ENCODE measurements around the gene ACTL8.
"Not testable (repeated sequence)": the region's sequence is repeated elsewhere in the genome, so short reads cannot be mapped to it uniquely, and the experiment has no call there.

Gene ACTL8

GRCh38 chr1:17735793-17736192, 19.3 kb upstream of the ACTL8 start:
- no peak for DNase-seq (ENCODE audit: low spot score)

DNA sequence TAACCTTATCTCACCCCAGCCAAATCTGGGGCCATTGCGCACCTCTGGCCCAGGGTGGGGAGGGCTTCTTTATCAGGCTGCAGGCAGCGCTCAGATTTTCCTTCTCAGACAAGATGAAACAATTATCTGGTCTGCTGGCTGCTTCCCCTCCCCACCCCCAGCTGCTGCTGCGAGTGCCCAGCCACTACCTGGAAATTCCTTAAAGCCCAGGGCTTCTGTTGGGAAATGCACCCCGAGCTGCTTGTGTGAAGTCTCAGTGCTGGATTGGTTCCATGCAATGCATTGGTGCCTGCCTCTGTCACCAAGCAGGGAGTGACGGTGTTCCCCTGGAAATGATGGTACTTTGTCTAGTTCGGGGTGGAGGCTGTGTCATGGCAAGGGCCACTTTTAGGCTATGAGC, 18.5 kb upstream of the ACTL8 start:
- no peak for DNase-seq (ENCODE audit: low spot score)

DNA sequence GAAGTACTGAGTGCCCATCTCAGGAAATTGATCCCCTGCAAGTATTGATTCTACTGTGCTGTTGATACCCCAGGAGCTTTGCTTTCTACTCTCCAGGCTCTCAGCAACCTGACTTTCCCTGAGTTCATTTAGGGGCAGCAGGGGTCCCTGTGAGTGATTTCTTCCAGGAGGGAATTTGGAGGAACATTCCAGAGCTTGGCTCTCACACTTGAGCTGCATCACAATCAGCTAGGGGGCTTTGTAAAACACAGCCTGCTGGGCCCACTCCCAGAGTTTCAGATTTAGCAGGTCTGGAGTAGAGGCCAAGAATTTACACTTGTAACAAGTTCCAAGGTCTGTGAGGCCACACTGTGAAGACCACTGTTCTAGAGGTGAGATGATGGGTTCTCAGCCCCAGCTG, 16.1 kb upstream of the ACTL8 start:
- DNase-seq (ENCODE audit: low spot score) = no peak

DNA sequence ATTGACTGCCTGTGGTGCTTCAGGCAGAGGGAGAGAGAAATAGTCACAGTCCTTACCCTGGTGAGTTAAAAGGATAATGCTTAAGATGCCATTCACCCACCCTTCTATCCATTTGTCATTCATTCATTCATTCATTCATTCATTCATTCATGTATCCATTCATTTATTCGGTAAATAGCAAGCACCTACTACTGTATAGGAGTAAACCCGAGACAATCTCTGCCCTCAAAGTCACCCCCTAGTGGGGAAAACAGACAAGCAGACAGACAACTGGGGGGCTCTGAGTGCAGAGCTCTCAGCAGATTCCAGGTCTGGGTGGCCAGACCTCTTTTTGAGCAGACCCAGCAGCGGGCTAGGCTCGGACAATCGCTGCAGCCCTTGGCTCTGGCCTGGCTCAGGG, 14.1 kb upstream of the ACTL8 start:
- no peak for DNase-seq (ENCODE audit: low spot score)

GRCh38 chr1:17742583-17742982, 12.6 kb upstream of the ACTL8 start:
- DNase-seq (ENCODE audit: low spot score) = peak; percentile 62

DNA sequence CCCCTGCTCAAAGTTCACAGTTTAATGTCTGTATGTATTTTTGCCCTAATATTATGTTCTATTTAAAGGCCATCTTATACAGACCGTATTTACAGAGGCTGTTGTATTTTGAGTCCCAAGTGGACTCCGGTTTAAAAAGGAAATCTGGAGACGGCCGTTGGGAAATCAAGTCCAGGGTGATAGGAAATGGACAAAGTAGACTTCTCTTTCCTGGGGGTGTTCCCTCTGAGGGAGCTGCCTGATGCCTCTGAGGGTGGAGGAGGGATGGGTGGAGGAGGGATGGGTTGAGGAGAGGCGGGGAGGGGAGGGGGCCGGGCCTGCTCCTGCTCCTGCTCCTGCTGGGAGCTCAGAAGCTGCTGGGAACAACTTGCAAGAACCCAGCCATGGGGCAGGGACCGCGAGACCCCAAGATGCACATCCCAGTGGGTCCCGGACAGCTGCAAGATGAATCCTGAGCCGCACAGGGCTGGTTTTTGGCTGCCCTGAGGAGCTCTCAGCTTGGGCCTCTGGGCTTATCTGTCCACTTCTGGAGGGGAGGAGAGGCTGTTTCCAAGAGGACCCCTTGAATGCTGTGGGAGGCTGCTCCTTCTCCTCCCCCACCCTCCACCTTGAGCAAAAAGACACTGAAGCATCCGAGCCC, 12.0 kb upstream of the ACTL8 start:
- no peak for DNase-seq (ENCODE audit: low spot score)

DNA sequence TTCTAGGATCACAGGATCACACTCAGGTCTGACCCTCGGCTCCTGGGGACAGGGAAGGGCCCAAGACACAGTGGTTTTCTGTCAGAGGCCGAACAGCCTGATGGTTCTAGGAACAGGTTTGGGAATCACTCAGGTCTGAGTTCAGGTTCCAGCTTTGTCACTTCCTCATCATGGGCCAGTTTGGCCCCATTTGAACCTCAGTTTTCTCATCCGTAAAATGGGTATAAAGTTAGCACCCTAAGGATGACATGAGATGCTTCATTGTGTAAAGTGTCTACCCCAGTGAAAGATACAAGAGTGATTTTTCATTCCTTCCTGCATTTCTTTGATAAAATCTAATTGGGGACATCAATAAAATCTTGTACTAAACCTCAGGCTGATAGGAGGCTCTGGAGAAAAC, 11.2 kb upstream of the ACTL8 start:
- DNase-seq (ENCODE audit: low spot score) = no peak

GRCh38 chr1:17744666-17745478, 10.3 kb upstream of the ACTL8 start:
- no peak for DNase-seq (ENCODE audit: low spot score)

- no peak for DNase-seq (ENCODE audit: low spot score)
Measured at GRCh38 chr1:17745479-17745955, 9.6 kb upstream of the ACTL8 start.

DNA sequence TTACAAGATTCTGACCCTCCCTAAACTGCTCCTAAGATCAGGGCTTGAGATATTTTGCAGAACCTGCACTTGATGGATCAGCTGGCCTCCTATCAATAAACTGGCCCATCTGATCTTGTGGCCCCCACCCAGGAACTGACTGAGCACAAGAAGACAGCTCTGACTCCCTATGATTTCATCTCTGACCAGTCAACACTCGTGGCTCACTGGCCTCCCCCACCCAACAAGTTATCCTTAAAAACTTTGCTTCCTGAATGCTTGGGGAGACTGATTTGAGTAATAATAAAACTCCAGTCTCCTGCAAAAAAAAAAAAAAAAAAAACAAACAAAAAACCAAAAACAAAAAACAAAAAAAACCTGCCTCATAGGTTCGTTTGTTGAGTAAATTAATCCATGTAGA, 8.9 kb upstream of the ACTL8 start:
- DNase-seq (ENCODE audit: low spot score) = not testable (repeated sequence)

DNA sequence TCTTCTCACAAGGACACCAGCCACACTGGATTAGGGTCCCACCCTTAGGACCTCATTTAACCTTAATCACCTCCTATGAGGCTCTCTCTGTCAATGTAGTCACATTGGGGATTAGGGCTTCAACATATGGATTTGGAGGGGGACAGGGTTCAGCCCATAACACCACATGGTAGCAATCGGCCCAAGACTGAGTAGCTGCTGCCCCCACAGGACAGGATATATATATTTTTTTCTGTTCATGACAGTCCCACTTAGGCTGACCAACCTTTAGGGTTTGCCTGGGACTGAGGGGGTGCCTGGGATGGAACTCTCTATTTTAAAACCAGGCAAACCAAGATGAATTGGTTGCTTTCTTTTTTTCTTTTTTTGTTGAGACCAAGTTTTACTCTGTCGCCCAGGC, 8.2 kb upstream of the ACTL8 start:
- no peak for DNase-seq (ENCODE audit: low spot score)

GRCh38 chr1:17750333-17750732, 4.8 kb upstream of the ACTL8 start:
- no peak for DNase-seq (ENCODE audit: low spot score)

GRCh38 chr1:17752356-17752755, 2.8 kb upstream of the ACTL8 start:
- DNase-seq (ENCODE audit: low spot score) = no peak

DNA sequence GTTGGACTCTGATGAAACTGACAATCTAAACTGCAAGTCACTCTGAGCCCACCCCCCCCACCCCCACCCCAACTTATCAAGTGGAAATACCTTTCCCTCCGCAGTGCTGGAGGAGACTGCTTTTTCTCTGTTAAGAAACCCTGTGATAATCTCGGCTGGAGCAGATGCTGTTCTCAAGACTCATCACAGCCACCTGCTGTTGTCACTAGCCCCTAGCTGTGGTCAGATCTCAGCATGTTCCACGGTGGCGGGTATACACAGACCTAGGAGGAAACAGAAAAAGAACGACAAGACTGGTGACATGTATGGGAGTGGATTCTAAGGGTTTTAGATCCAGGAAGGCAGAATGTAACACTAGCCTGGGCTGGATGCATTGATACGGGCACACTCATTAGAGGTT, 2.3 kb downstream of the ACTL8 start:
- no peak for DNase-seq (ENCODE audit: low spot score)

GRCh38 chr1:17759114-17759513, 4.0 kb downstream of the ACTL8 start:
- no peak for DNase-seq (ENCODE audit: low spot score)

GRCh38 chr1:17762313-17762712, 7.2 kb downstream of the ACTL8 start:
- DNase-seq (ENCODE audit: low spot score) = no peak

- no peak for DNase-seq (ENCODE audit: low spot score)
Measured at GRCh38 chr1:17763417-17763816, 8.3 kb downstream of the ACTL8 start.

GRCh38 chr1:17763995-17764394, 8.9 kb downstream of the ACTL8 start:
- DNase-seq (ENCODE audit: low spot score) = peak; percentile 23

GRCh38 chr1:17764591-17764990, 9.5 kb downstream of the ACTL8 start:
- DNase-seq (ENCODE audit: low spot score) = no peak

DNA sequence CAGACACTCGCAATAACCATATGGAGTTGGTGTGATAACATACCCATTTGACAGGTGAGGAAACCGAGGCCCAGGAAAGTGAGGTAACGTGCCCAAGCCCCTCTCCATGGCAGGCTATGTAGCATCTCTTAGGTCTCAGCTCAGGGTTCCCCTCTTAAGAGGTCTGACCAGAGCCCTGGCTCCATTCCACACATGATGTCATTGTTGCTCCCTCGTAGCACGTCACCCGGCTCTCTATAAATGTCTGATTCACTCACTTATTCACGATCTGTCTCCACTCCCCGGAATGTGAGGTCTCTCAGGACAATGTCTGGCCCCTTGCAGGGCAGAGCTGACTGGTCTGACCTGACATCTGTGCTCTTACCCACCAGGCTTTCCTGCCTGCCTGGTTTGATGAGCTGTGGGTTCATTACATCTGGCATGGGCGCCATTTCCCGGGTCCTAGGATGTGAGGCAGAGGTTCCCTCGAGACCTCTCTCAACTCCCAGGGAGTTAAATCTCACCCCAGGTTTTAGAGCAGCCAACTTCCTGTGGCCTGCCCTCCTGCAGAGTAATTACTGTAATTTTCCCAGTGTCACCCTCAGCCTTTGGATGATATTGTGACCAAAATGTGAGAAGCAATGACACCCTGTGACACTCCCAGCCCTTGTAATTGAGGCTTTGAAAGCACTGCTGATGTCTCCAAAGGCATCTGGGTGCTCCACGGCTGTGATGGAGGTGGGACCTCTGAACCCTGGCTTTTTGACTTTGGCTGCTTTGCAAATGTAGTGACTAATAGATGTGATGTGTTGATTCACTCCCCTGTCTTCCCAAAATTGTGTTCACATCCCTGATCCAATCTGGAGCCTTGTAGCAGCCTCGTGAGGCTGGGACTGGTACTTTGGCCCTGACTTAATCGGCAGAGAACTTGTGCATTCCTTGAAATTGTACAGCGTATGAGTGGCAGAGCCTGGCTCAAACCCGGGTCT, 10.6 kb downstream of the ACTL8 start:
- DNase-seq (ENCODE audit: low spot score) = peak; percentile 91

- DNase-seq (ENCODE audit: low spot score) = peak; percentile 88
Measured at GRCh38 chr1:17768651-17769241, 13.6 kb downstream of the ACTL8 start.

- no peak for DNase-seq (ENCODE audit: low spot score)
Measured at GRCh38 chr1:17770983-17771382, 15.8 kb downstream of the ACTL8 start.
